ENCODE results near the gene TAF15.

TAF15 gene

GRCh38 chr17:35843698-35844097, 34.4 kb downstream of the TAF15 start:
- no peak for DNase-seq (ENCODE audit: low read depth)
- no peak overlapping the region for H3K4me3 ChIP-seq (ENCODE audit: low read depth, low read length)
- no peak for TF ChIP-seq CTCF (IDR thresholded peaks at IDR 0.05; ENCODE audit: low read depth, low read length, missing control alignments)

- DNase-seq (ENCODE audit: low read depth): no peak
- TF ChIP-seq CTCF (IDR thresholded peaks at IDR 0.05; ENCODE audit: low read depth, low read length, missing control alignments): no peak
- H3K4me3 ChIP-seq (ENCODE audit: low read depth, low read length): no peak overlapping the region
Observed at GRCh38 chr17:35844547-35844946, 35.3 kb downstream of the TAF15 start.

GRCh38 chr17:35846055-35846809, 36.9 kb downstream of the TAF15 start:
- no peak overlapping the region for H3K4me3 ChIP-seq (ENCODE audit: low read depth, low read length)
- TF ChIP-seq CTCF (IDR thresholded peaks at IDR 0.05; ENCODE audit: low read depth, low read length, missing control alignments): no peak
- DNase-seq (ENCODE audit: low read depth): no peak

DNA sequence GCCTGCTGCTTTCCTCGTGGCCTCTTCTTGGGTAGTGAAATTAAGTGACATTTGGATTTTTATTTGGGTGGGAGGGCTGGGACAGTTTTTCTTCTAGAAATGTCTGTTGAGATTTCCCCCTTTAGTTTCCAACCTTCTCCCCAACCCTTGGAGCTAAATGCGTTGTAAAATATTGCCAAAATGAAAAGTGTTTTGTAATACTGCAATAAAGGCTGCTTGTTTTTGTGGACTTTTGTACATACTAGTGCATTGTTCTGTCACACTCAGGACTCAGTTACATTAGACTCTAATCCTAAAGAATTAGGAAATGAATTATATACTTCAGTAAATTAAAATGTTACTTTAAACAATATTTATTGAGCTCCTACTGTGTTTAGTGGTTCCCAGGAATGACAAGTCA, 37.7 kb downstream of the TAF15 start:
- DNase-seq (ENCODE audit: low read depth): no peak
- no peak for TF ChIP-seq CTCF (IDR thresholded peaks at IDR 0.05; ENCODE audit: low read depth, low read length, missing control alignments)
- H3K4me3 ChIP-seq (ENCODE audit: low read depth, low read length): no peak overlapping the region

DNA sequence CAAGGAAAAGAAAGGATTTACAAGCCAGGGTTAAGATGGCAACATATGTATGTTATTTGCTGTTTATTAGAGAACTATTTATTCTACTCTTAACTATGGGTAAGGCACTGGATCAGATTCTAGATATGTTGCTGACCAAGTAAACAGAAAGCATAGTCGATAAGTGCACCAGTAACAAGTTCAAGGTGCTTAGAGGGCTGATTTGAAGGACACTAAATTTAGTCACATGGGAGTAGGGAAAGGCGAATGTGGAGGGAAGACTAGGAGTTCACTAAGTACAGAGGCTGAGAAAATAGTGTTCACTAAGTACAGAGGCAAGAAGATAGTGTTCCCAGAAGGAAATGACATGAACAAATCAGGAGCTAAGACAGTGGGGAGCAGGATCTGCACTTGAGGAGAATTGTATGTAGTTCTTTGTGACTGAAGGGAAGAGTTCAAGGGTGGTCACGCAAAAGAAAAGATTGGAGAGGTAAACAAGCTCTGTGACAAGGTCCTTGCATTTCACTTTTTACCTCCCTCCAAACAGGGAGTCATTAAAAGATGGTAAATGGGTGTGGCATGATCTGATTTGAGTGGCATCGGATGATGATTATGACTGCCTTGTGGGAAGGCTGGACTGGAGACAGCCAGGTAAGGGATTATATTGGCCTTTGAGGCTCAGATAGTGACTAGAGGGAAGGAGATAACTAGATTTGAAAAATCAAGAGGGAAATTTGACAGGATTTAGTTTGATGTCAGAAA, 38.5 kb downstream of the TAF15 start:
- no peak for TF ChIP-seq CTCF (IDR thresholded peaks at IDR 0.05; ENCODE audit: low read depth, low read length, missing control alignments)
- no peak overlapping the region for H3K4me3 ChIP-seq (ENCODE audit: low read depth, low read length)
- DNase-seq (ENCODE audit: low read depth): no peak

DNA sequence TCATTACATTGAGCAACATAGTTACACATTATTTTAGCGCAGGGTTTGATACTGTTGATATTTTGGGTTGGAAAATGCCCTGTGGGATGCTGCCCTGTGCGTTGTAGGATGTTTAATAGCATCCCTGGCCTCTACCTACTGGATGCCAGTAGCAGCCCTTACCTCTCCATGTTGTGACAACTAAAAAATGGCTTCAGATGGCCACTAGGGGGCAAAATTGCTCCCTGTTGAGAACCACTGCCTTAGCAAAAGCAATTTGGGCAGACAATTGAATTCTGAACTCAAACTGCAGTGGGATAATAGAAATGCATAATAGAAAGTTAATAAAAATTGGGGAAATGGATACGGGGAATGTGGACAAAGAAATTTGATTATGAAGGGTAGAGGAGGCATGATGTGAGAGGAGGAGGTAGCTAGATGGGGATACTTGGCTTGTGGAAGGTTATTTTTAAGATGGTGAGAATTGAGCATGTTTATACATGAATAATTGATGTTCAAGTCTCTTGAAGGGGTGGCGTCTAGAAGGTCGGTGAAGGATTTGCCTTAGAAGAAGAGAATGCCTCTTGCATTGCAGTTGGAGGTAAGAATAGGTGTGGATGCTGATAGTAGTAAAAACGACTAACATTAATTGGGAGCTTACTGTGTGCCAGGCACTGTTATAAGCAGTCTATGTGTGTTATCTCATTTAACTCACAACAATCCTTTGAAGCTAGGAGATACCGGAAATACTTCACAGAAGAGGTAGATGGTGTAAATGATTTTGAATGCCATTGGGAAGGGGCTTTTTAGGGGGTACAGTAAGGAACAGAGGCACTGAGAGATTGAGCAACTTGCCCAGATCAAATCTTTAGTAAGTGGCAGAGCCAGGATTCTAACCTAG, 40.4 kb downstream of the TAF15 start:
- H3K4me3 ChIP-seq (ENCODE audit: low read depth, low read length): no peak overlapping the region
- TF ChIP-seq CTCF (IDR thresholded peaks at IDR 0.05; ENCODE audit: low read depth, low read length, missing control alignments): peak; percentile 83
- DNase-seq (ENCODE audit: low read depth): peak; percentile 43

Data from GM12864 (cell line).